Right lobe of liver (tissue), 4 donors: ENCODE measurements around the gene OLFML2B.

Experiments used
- CTCF ChIP-seq, 4 donors: fragments of 200-600 bp in 3 of 4; fragments of 450-650 bp in 1 of 4; IDR thresholded peaks; one replicate each; pipeline versions ENCODE4 v1.5.1 to v1.8.0; 2016 to 2022; ENCODE audit warnings: antibody characterized with exemption in 4 of 4, mild to moderate bottlenecking in 2 of 4
- POLR2A ChIP-seq: fragments of 450-650 bp; IDR thresholded peaks from one replicate; pipeline ENCODE4 v1.6.1; 2017; ENCODE audit warnings: antibody characterized with exemption, mild to moderate bottlenecking
- donor health status: DM: no; HTN: no; CAD: no.
- donor health status: DM: no; HTN: no; CAD: no.
- donor health status: DM: no; HTN: yes; CAD: no.

GRCh38 chr1:162020150-162020549, 3.5 kb downstream of the OLFML2B start:
- TF ChIP-seq POLR2A (no peak), CTCF (IDR thresholded peaks at IDR 0.05) (no peak)
